Measurements from ENCODE around the gene FREM3.

FREM3 gene

GRCh38 chr4:143658336-143658735 is 42.1 kb downstream of the FREM3 start:
- DNase-seq, result no peak

GRCh38 chr4:143654571-143654970 is 45.9 kb downstream of the FREM3 start:
- DNase-seq, result no peak

GRCh38 chr4:143653031-143653430 is 47.4 kb downstream of the FREM3 start:
- no peak for DNase-seq

- DNase-seq, result no peak
Observed at GRCh38 chr4:143643399-143643798, 57.1 kb downstream of the FREM3 start.

GRCh38 chr4:143642611-143643010 is 57.9 kb downstream of the FREM3 start:
- DNase-seq, result no peak

- DNase-seq, result no peak
Observed at GRCh38 chr4:143641361-143641760, 59.1 kb downstream of the FREM3 start.

- DNase-seq, result no peak
Observed at GRCh38 chr4:143634763-143635162, 65.7 kb downstream of the FREM3 start.

- DNase-seq, result no peak
Observed at GRCh38 chr4:143633833-143634232, 66.6 kb downstream of the FREM3 start.

- DNase-seq, result no peak
Observed at GRCh38 chr4:143626134-143626911, 74.2 kb downstream of the FREM3 start.

GRCh38 chr4:143625632-143626031 is 74.8 kb downstream of the FREM3 start:
- DNase-seq, result no peak

DNA sequence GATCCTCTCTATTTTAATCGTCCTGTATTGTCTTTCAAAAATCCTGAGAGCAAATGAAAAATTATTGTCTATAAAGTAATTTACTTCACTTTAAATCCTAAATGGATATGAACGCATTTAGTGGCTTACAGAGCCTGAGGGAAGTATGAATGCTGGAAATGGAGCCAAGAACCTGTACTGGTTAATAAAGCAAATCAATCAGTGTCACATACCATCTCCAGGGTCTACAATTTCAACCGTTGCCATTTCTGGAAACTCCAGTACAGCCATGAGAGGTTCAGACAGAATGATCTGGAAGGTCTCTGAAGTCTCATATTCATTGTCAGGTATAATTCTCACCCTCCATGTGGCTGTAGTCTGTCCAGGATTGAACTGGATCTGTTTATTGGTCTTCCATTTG is 76.6 kb downstream of the FREM3 start:
- no peak for DNase-seq

- no peak for DNase-seq
Observed at GRCh38 chr4:143618811-143619210, 81.7 kb downstream of the FREM3 start.

DNA sequence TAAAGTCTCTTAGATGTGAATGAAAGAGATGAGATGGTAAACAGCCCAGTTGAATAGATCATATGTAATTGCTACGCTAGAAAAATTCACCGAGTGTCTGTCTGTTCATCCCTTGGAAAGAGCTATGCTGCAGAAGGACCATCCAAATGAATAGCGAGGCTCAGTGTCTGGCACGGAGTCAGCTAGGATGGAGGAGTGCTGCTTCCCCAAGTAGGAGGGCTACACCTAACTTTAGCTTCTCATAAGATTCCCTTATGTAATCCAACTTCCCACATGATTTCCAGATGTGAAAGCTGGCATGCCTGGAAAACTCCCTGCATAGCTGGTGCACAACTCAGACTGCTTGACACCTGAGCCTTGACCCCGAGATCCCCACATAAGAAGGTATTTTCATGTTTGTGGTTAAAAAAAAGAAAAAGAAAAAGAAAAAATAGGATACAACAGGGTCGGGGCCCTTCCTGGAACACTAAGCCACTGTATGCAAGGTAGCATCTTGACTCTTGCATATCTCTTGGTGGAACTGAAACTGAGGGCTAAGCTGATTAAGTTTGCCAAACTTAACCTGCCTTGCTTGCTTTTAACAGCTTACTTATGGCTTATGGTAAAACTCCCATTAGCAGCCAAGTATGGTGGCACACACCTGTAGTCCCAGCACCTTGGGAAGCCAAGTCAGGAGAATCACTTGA is 82.3 kb downstream of the FREM3 start:
- DNase-seq, result no peak

DNA sequence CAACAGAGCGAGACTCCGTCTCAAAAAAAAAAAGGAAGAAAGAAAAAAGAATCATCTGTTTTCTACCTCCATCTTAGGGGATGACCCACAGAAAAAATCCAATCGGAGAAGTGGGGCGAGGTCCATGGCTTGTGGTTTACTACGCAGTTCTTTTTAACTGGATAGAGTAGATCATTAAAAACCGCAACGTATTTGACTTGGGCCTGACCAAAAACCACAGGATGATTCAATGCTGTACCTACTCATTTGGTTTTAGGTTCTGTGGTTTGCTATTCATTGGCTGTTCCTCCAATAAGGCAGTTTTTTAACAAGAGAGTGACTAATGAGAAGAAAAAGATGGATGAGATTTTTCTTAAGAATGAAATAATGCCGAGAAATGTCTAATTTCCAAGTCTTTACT is 83.7 kb downstream of the FREM3 start:
- DNase-seq, result no peak

GRCh38 chr4:143609492-143609891 is 91.0 kb downstream of the FREM3 start:
- no peak for DNase-seq

GRCh38 chr4:143606480-143606879 is 94.0 kb downstream of the FREM3 start:
- no peak for DNase-seq

- no peak for DNase-seq
Observed at GRCh38 chr4:143599827-143600226, 100.6 kb downstream of the FREM3 start.

GRCh38 chr4:143598816-143599215 is 101.7 kb downstream of the FREM3 start:
- DNase-seq, result no peak

DNA sequence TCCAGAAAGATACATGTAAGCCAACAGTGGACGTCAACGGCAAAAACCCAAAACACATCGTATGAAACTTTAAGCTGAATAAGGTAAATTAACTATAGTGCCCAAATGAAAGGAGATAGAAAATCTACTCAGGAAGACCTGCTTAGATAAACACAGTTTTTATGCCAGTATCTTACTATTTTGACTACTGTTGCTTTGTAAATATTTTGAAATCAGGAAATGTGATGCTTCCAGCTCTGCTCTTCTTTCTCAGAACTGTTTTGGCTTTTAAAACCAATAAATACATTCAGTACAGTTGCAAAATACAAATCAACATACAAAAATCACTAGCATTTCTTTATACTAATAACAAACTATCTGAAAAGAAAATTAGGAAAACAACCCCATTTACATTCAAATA is 103.2 kb downstream of the FREM3 start:
- no peak for DNase-seq

- no peak for DNase-seq
Observed at GRCh38 chr4:143587703-143588102, 112.8 kb downstream of the FREM3 start.

GRCh38 chr4:143586080-143586479 is 114.4 kb downstream of the FREM3 start:
- no peak for DNase-seq

- DNase-seq, result no peak
Observed at GRCh38 chr4:143585548-143585947, 114.9 kb downstream of the FREM3 start.

- DNase-seq, result no peak
Observed at GRCh38 chr4:143581331-143581946, 119.0 kb downstream of the FREM3 start.

GRCh38 chr4:143575331-143575730 is 125.1 kb downstream of the FREM3 start:
- DNase-seq, result no peak
